HG03108 (cell line): ENCODE results near the gene MAS1.

Source experiments
- ATAC-seq: cut with Tn5 transposase; IDR thresholded peaks from one replicate; pipeline ENCODE4 v1.9.1; 2021; ENCODE audit warnings: moderate library complexity; ENCODE audit not compliant: unreplicated experiment

Gene MAS1

DNA sequence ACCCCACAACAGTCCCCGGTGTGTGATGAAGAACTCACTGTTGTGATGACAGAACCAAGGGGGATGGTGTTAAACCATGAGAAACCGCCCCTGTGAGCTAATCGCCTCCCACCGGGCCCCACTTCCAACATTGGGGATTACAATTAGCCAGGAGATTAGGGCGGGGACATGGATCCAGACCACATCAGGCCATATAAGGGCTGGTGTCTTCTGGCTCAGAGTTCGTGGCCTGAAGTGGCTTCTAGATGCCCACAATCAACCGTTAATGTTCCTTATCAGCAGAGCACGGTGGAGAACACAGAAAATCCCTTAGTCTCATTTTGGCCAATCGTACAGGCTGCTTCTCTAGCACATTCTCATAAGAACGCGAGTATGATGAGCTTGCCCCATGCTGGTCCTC lies 10.9 kb upstream of the MAS1 start:
- ATAC-seq = no peak

- ATAC-seq = no peak
These were observed 10.3 kb upstream of the MAS1 start for GRCh38 chr6:159880412-159880975.

DNA sequence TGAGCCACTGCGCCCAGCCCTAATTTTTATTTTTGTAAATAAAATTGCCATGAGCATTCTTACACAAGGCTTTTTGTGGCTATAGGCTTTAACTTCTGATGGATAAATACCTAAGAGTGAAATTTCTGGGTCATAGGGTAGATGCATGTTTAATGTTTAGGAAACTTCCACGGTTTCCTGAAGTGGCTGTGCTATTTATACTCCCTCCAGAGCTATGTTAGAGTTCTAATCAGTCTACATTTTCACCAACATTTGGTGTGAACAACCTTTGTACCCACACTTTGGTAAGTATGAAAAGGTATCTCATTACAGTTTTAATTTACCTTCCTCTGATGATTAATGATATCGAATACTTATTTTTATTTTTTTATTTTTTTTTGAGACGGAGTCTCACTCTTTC lies 6.1 kb upstream of the MAS1 start:
- ATAC-seq = no peak

GRCh38 chr6:159886270-159886669 lies 4.5 kb upstream of the MAS1 start:
- ATAC-seq = no peak

DNA sequence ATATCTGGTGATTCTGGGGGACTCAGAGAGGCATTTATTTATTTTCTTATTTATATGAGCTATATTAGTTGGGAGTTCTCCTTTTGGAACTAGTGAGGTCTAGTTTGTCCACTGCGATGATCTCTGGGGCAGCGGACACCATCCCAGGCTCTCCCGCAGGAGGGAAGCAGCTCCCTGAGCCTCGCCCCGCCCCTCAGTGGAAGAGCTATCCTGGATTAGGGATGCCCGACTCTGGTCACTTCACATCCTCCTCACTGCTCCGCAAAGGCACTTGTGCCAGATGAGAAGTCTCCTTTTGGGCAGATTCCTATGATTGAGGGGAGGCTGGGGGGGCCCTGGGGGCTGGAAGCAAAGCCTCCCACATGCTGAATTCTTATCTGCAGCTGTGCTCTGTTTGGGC lies 3.6 kb upstream of the MAS1 start:
- no peak for ATAC-seq

- ATAC-seq = no peak
These were observed 3.0 kb upstream of the MAS1 start for GRCh38 chr6:159887761-159888160.

GRCh38 chr6:159890201-159890600 lies 587 bp upstream of the MAS1 start:
- ATAC-seq = no peak

GRCh38 chr6:159892053-159892452 lies 1.3 kb downstream of the MAS1 start:
- ATAC-seq = no peak

- no peak for ATAC-seq
These were observed 2.3 kb downstream of the MAS1 start for GRCh38 chr6:159893064-159893463.

GRCh38 chr6:159894991-159895390 lies 4.2 kb downstream of the MAS1 start:
- ATAC-seq = no peak

GRCh38 chr6:159897603-159898002 lies 6.8 kb downstream of the MAS1 start:
- no peak for ATAC-seq

- no peak for ATAC-seq
These were observed 7.7 kb downstream of the MAS1 start for GRCh38 chr6:159898519-159898918.

GRCh38 chr6:159899994-159900745 lies 9.4 kb downstream of the MAS1 start:
- no peak for ATAC-seq

- ATAC-seq = no peak
These were observed 11.8 kb downstream of the MAS1 start for GRCh38 chr6:159902620-159903019.

- no peak for ATAC-seq
These were observed 13.7 kb downstream of the MAS1 start for GRCh38 chr6:159904497-159904911.

DNA sequence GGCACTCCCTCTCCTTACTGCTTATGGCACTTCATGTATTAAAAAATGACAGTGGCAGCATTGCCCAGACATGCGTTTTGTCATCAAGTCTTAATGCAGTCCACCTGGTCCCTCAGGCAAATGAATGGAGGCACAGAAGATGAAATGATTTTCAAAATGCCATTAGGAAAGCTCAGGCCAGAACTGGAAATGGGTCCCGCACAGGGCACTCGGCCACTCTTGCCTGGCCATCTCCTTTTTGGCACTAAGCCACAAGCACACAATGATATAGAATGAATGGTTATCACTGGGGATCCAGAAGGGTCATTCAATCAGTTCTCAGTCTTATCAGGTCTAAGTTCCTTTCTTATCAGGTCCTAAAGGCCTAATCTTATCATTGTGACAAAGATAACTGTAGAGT lies 15.6 kb downstream of the MAS1 start:
- no peak for ATAC-seq

GRCh38 chr6:159908535-159908934 lies 17.7 kb downstream of the MAS1 start:
- ATAC-seq = no peak

GRCh38 chr6:159908979-159909378 lies 18.2 kb downstream of the MAS1 start:
- ATAC-seq = no peak

DNA sequence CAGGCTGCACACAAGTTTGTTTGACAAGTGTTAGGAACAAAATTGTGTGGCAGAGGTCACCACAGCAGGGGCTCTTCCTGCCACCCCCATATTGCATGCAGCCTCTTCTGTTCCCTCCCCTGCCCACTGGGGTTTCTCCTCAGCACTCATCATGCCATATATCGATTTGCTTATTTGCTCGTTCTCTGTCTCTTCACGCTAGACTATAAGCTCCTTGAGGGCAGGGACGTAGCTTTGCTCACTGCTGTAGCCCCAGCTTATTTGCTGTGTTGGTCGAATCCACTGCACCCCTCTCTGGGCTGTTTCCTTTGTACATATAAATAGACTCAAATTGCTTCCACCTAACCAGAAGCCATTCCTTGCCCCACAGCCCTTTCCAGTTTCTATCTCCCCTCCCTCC lies 19.6 kb downstream of the MAS1 start:
- no peak for ATAC-seq

- ATAC-seq = no peak
These were observed 22.6 kb downstream of the MAS1 start for GRCh38 chr6:159913375-159913774.

DNA sequence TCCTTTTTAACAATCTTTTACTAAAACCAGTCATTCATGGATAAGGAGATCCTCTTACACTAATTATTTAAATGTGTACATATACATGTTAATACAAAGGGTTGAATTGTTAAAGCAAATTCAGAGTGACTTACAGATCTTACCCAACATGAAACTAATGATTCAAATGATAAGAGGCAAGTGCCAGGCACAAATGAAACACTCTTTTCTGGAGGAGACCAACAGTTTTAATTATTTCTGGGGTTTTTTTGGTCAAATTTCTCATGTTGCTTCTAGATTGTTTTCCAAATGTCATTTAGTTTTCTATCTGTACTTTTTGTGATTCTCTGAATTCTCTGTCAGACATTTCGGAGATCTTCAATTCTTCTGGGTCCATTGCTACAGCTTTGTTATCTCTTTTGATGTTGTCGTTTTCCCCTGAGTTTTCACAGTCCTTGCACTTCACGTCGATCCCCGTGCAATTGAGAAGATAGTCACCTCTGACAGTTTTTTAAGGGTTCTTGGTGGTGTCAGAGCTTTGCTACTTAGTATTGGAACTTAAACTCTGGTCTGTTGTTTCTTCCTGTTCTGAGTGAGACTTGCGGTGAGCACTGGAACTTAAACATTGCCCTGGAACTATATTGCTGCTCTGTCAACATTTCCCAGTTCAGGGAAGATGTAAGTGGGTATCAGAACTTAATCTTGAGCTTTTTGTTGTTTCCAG lies 23.2 kb downstream of the MAS1 start:
- ATAC-seq = no peak

DNA sequence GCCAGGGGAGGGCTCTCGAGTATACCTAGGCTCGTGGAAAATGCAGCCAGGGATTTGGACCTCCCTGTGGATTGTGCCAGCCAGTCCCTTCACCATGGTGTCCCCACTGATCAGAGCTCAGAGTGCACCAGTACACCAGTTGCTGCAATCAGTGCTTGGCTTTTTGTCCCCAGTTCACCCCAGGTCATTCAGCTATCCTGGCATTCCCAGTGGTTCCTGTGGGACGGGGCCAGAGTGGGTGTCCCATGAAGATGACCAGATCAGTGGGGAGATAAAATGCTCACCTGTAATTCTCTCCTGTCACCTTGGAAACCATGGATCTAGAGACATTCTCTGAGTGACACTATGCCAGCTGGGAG lies 23.8 kb downstream of the MAS1 start:
- ATAC-seq = no peak
